Stimulated activated CD8-positive, alpha-beta memory T cell treated with anti-CD3 and anti-CD28 coated beads, Interleukin-15, amount 100 ng/mL, for 24 hours (primary cell): ENCODE results near the gene HS2ST1.

ENCODE experiments used
- DNase-seq: peaks from one replicate; pipeline ENCODE4 v3.0.0-alpha.2; 2020; ENCODE audit warnings: low read depth

Gene HS2ST1

DNA sequence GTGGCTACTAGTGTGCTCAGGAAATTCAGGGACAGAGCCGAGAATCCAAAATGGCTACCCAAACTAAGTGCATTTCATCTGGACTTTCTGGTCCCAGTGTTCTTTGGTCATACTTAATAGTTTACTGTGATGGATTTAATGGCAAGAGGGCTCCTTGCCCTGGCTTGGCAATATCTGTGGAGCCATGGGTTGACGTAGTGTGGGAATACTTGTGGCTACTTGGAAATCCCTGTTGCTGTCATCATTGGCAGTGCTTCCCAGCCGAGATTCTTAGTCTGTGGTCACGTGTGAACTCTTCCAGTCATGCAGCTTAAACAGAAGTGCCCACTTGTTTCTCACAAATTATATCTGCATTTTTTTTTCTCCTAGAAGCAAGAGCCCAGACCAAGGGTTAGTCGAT, 198.9 kb downstream of the HS2ST1 start:
- no peak for DNase-seq

DNA sequence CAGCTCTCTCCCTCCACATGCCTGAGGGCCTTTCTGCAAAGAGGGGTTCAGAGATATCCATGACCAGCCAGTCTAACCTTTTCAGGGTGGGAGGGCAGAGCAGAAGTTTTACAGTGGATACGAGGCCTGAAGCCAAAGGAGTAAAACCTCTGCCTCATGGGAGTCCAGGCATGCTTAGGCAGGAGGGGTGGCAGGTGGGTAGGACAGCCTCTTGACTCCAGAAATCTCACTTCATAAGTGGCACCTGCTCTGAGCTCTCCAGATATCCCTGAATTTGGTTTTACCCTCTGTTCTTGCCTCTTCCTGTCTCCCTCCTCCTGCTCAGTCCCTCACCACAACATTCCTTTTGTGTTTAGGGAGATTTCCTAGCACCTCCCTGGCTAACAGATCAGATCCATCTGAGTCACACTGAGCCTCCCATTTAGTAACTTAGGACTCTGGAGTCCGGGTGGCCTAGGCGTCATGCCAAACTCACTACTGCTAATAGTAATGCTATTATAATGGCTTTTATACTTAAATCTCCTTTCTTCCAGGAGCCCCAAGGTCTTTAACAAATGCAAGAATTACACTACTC, 201.0 kb downstream of the HS2ST1 start:
- no peak for DNase-seq

DNA sequence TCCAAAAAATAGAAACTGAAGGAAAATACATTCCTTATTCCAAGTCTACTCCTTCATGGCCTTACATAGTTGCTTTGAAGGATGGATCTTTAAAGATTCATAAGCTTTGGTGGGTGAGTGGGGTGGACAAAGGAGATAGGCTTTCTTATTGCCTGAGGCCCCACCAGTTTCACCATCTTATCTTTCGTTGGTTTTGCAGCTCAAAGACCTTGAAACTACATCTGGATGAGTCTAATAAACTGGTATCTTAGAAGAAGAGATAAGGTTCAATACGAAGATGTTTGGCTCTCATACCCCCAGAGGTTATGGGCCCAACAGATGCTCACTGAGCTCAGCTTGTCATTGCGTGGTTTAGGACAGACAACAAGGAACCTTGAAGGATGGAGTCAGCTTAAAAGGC, 201.5 kb downstream of the HS2ST1 start:
- DNase-seq = no peak

DNA sequence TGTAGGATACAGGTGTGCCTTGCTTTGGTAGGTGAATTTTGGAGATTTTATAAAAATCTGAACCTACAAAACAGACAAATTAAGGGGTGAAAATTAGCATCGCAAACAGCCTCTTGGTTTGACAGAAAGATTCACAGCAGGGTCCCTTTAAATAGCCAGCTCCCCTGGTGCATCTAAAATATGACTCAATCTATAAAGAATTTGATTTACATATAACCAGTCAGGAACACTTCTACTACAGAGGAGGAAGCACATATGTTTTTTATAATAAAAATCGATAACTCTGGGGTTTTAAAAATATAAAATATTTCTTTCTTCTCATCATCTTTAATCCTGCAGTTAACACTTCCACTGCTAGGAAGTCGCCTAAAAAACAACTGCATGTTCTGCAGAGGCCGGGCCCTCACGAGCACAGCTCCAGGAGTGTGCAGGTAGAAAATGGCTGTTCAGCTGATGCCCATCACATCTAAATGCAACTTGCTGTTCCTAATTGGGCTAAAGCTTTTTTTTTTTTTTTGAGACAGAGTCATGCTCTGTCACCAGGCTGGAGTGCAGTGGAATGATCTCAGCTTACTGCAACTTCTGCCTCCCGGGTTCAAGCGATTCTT, 203.4 kb downstream of the HS2ST1 start:
- DNase-seq = no peak

DNA sequence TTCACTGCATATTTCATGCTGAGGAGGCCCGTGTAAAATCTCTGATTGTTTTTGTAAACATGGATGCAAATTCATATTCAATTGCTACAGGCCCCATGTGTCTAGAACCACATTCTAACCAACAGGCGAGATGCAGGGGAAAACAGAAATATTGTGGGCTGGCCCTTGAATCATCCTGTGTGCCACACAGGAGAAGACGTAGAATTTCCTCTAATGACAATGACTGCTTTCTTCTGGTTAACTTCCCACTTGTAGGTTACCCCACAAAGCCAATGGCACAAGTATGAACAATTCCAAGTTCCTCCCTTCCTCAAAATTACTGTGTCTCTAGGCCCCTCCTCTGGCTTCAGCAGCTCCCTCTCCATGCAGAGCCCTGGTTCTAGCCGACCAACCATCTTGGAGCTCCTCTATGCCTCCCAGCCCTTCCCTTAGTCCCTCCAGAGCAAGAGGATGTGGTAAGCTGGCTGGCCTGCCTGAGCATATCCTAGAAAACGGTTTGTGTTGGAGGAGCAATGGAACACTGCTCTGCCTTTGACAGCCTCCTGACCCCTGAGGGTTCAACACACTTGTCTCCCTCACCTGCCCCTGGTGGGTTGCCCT, 205.2 kb downstream of the HS2ST1 start:
- DNase-seq = no peak

DNA sequence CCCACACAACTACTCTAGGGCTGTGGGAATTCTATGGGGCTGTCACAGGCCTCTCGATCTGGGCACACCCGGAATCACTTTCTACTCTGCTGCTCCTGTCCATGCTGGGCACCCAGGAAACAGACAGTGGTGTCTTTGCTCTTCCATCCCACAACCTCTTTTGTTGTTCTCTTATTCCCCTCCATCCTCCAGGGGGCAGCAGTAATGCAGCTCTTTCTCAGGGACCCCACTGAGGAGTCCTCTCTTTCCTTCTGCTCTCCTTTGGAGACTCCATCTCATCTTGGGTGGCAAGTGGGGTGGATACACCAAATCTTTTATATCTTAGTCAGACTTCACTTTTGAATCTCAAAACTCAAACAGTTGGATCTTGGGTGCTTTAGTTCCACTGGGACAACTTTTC, 206.3 kb downstream of the HS2ST1 start:
- DNase-seq = no peak

DNA sequence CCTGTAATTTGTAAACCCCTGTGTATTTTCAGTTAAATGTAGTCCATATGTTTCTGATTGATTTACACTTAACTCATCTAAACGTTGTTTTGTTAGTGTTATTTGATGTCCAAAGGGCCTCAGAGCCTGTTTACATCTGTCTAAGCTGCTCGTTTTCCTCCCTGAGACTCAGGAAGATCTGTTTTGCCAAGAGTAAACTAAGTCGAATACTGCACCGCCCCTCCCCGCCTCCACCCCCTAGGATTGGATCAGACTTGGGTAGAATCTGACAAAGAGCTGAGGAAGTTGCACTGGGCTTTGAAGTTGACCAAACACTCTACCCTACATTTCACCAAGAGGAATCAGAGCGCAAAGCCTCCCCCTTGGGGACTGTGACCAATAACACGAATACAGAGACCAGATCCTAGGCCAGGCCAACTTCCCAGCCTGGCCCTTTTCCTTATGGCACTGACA, 207.3 kb downstream of the HS2ST1 start:
- DNase-seq = no peak

DNA sequence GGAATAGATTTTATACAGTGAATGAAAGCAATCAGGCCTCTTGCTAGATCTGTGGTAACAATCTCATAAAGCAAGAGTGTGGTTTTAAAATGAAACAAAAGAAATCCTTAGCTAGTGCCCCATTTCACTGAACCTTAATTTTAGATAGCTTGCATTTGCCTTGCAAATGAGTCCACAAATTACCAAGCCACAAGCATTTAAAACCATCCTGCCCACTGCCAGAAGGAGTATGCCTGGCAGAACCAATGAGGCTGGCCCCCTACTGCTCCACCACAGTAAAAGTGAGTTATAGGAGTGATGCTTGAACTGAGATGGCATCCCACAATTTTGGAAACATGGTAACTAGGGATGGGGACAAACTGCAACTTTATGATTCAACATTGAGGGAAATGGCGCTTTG, 207.8 kb downstream of the HS2ST1 start:
- no peak for DNase-seq

DNA sequence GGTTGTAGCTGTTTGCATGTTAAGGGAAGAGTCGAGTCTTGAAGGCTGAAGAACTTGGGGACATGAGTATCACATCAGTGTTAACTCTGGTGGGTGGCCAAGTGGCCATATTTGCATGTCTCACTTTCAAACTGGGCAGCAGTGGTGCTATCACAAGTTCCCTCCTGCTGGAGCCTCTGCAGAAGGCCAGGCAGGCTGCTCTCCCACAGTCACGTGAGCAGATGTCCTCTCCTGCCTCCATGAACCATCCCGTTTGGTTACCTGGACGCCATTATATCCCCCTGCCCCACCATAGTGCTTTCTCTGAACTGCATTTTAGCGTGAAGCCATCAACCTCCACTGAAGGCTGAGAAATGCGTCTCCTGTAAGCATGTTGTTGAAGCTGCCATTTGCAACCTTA, 209.2 kb downstream of the HS2ST1 start:
- no peak for DNase-seq

DNA sequence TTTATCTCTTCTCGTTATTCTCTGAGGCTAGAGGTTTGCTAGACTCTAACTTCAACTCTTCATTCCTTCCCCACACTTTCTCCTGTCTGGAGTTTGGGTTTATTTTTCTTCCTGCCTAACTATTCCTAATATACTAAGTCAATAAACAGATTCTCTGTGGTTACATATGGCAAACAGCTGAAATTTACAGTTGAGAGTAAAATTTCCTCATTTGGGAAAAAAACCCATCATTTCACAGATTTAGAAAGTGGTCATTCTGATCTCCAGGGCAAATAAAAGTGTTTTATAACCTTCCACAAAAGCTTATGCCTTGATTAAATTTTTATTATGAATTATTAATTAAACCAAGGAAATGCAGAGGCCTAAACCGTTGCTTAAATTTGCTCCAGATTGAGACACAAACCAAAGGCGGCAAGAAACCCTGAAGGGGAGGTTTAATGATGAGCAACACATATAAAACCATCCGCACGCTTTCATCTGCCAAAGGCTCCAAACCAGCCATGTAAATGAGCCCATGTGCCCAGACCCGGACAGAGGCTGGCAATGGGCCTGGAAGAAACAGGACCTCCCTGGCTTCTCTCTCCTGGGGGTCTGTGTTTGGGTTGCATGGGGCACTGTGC, 212.6 kb downstream of the HS2ST1 start:
- DNase-seq = no peak

DNA sequence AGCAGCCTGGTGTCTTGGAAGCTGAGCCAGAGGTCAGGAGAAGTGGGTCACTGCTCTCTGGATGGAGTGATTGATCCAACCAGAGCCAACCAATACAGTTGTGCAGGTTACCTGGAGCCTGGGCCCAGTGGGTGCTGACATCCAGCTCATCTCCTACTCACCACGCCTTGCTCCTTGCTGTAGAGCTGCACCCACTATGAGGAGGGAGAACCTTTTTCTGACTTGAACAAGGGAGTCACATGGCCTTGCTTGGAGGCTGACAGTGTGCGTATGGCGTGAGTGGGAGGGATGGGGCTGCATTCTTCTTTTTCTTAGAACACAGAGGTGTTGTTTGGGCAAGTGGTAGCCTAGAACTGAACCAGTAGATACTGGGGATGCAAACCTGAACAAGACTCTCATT, 213.1 kb downstream of the HS2ST1 start:
- no peak for DNase-seq

DNA sequence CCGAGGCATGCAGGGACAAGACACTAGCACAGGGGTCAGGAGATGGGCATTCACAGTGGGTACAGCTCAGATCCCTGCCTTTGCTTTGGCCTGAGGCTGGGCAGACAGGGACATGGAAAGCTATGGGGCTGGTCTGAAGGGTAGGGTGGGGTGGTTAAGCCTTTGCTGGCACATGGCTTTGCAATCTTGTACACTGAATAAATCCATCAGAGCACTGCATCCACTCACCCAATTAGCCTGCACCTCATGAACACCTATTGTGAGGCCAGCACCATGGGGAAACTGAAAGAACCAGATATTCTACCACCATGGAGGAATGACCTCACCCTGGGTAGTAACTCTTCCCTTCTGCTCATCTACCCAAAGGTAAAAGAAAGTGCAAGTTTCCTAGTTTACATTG, 214.6 kb downstream of the HS2ST1 start:
- no peak for DNase-seq

DNA sequence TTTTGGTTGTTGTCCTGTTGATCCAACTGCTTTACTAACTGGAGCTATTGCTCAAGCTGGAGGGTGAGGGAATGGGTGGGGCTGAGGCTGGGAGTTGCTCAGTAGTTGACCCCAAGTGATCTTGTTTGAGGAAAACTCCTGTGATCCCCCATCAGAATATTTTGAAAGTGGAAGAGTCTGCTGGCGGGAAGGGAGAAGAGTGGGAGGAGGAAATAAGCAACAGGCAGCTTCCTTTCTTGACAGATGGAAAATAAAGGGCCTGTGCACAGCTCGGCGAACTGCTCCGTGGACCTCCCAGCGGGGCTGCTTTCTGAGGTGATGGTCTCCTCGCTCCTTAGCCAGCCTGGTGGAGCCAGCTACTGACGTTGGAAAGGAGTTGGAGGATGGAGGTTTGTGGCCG, 215.2 kb downstream of the HS2ST1 start:
- DNase-seq = no peak

DNA sequence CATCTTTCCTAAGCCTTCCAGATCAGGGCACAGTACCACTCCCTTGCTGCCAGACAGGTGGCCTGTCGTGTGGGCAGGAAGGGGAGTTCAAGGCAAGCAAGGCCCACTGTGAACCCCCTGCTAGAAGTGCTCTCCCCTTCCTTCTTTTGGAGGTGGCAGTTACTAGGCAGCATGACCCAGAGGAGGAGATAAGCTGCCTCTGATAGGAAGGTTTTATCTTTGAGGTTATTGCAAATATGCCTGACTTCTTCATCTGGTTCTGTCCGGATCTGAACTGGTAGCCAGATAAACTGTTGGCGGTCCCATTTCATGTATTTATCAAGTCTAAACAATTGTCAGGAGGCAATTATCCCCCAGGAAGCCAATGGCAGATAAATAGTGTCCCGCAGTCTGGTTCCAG, 216.0 kb downstream of the HS2ST1 start:
- DNase-seq = no peak

DNA sequence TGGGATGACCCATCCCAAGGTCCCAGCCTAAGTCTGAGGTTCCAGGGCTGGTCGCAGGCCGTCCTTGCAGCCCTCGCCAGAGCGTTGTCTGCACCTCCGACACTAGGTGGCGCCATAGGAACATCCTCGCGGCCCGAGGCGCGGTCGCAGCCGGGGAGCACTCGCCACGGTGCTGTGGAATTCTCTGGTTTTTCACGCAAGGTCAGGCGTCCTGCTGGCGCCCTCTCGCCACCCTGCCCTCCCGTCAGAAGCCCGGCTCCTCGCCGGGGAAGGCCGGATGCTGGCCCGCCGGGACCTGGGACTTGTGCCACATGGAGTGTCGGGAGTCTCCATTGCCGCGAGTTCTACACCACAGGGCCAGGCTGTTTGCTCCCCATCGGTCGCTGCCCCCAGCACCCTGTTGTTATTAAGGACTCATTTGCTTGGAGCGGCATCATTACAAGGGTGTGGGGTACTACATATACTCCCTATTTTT, 217.4 kb downstream of the HS2ST1 start:
- peak; percentile 69 for DNase-seq

DNA sequence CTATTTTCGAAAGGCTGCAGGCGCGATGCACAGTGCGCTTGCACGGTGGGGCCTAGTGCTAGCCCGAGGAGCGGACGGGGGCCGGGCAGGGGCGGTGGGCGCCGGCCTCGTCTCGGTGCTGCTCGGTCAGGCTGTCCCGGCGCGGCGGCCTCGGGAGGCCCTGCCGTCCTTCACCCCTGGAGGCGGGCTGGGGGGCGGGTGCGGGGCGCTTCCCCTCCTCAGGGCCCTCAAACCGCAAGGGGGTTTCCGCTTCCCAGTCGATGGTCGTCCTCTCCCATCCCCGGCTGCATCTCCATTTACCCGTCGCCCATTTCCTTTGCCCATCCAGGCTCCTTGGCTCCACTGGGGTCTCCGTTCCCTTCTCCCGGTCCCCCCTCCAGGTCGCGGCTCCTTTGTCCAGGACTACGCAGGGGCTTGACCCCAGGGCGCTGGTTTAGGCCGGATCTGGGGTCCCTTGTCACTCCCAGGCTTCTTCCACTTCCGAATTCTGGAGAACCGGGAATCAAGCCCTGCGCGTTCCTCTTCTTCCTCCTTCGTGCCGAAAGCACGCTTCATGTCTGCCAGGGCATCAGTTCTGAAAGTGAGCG, 217.9 kb downstream of the HS2ST1 start:
- DNase-seq = no peak

DNA sequence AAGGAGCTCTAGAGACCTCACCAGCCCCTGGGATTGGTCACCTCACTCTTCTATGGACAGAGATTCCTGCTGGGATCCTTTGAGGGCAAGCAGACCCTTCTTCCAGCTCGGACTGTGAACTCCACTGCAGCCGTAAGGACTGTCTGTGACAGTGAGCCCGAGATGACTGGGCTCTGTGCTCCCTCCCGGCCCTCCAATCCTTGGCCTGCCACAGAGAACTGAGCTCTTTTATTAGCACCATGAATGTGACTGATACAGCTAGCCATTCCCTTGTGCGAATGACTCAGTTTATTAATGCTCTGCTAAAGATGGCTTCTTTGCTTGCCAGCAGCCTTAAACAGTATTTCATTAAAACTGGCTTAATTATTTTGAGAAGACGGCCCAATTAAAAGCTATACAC, 219.6 kb downstream of the HS2ST1 start:
- DNase-seq = no peak

DNA sequence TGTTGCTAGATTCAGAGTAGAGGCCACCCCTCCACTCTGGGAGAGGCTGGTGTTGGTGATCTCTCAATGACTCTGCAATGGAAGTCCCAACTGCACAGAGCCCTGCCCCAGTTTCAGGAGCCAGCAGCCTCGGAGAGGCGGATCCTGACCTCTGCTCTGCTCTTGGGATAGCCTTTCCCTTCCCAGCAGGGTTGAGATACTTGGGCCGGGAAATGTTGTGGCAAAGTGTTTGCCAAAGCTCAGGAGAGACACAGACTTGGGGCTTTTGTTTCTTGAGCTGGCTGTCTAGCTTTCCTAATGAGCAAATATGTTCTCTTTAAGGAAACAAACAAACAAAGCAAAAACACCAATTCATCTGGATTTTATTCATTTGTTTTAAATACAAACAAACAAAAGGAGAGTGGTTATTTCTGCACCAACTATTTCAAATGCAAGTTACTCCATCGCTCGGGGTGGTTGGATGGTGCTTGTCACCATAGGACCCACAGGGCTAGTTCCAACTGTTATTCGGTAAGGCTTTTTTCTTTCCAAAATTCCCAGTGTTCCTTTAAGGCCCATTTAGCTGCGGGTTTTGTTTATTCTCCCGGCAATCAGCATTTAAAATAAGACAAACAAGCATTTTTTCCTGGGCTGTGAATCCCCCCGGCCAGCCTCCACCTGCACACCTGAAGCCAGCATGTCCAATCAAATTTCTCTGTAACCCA, 220.3 kb downstream of the HS2ST1 start:
- no peak for DNase-seq

DNA sequence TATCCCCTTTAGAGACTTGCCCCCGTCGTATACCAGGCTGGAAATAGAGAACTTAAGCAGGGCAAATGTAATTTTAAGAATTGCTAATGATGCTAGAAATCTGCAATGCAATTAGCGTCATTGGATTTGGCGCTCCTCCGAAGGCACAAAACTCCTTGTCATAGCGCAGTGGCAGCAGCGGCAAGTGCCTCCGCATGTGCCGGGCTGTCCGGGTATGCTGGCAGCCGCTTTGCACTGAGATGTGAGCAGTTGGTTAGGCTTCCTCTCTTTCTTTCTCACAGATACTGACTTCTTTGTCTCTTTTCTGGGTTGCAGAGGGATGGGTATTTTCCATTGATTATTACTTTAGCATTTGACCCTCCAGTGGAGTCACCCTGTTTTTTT, 220.9 kb downstream of the HS2ST1 start:
- DNase-seq = no peak

DNA sequence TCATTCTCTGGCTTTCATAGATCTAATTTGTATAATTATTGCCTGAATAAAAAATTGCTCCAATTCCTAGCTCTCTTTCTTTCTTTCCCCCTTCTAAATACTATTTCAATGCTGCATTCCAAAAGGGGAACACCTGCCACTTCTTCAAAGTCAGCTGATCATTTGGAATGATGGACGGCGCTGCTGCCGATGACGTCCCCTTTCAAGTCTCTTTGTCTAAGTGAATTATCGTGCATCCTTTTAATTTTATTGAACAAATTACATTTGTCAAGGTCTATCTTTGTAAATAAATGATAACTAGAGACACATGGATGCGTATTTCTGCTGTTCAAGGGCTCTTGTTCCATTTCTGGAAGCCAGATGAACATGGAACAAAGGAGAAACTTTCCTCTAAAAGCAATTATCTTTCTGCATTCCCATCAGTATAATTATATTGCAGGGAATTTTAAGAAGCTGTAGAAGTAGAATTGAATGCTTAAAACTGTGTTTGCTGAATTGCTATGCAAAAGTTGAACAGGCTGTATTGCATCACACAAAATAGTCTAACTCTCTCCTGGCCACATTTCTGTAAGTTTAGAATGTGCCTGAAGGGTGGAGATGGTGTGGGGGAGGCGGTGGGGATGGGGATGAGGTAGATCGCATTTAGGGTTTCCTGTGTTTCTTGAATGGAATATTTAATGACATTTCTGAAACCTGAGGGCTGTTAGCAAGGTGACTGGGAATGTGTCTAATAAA, 222.3 kb downstream of the HS2ST1 start:
- no peak for DNase-seq

DNA sequence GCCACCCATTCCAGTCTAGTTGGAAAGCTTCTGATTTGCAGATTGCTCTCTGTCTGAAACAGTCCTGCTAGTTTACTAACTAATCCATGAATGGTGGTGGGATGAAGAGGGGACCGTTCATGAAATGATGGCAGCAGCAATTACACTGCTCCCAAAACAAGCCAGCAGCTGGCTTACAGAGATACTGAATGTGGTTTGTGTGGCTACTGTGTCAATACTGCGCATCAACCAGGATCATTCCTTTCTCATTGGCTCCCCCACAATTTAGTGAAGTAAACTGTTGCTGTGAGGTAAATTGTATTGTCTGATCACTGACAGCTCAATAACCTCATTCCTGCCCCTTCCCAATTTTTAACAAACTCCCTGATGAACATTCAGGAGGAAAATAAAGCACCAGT, 222.9 kb downstream of the HS2ST1 start:
- no peak for DNase-seq
